Ovary (tissue), 9 donors: ENCODE results near the gene SDCCAG8. TPM values are rescaled to one million over a fixed set of nuclear protein-coding genes. Genes with fewer than 3 reads are reported as not detected.

Source experiments
- DNase-seq, 5 donors: peaks; one replicate each; pipeline ENCODE4 v3.0.0-alpha.2; 2019 to 2020
- H3K27ac ChIP-seq, 2 donors: fragments of 200-600 bp; one replicate each; pipeline versions ENCODE4 v1.5.1 to v1.8.0; 2019 to 2022
- H3K27me3 ChIP-seq: fragments of 200-600 bp; one replicate; pipeline ENCODE4 v1.8.0; 2022
- H3K36me3 ChIP-seq: fragments of 200-600 bp; sonication (generic); one replicate; pipeline ENCODE4 v1.5.1; 2019
- H3K4me1 ChIP-seq: one replicate; pipeline ENCODE4 v1.8.1; 2013; ENCODE audit warnings: mild to moderate bottlenecking, moderate library complexity; ENCODE audit not compliant: insufficient read depth
- H3K4me3 ChIP-seq: fragments of 200-600 bp; sonication (generic); one replicate; pipeline ENCODE4 v1.5.1; 2017
- H3K9me3 ChIP-seq, 2 donors: fragments of 200-600 bp in 1 of 2; sonication (generic) in 1 of 2; one replicate each; pipeline versions ENCODE4 v1.5.1 to v1.8.1; 2013 to 2019; ENCODE audit warnings: mild to moderate bottlenecking in 1 of 2, moderate library complexity in 1 of 2
- EP300 ChIP-seq: sonication (generic); formaldehyde crosslinking; IDR thresholded peaks from one replicate; pipeline ENCODE4 v1.6.1; 2017; ENCODE audit warnings: antibody characterized with exemption
- POLR2A ChIP-seq: fragments of 450-650 bp; IDR thresholded peaks from one replicate; pipeline ENCODE4 v1.6.1; 2017; ENCODE audit warnings: antibody characterized with exemption, mild to moderate bottlenecking, moderate library complexity
- WGBS, 3 donors: extraction: QIAGEN DNeasy Blood & Tissue Kit in 1 of 3; methylation state at CpG; one replicate each; pipeline versions ENCODE4 v1.1.5 to v1.1.7; 2013 to 2017; 5-methylcytosine and 5-hydroxymethylcytosine counted together
- intact Hi-C, 4 donors: fragments of 100-400 bp; cut with DNase I; formaldehyde crosslinking; loops; one replicate each; pipeline versions ENCODE4 v1.11.0 to v1.15.1; 2022 to 2023
- polyA plus RNA-seq, 2 donors: library from polyadenylated mRNA; stranded (reverse); fragments of 200-250 nt in 1 of 2; fragments of 350-450 nt in 1 of 2; fragmentation: Illumina TruSeq in 1 of 2; extraction: RNeasy Lipid Tissue Mini Kit (QIAGEN cat#74804) in 1 of 2; gene quantifications; one replicate each; pipeline ENCODE4 v1.2.3, GENCODE V29; 2013 to 2014
- total RNA-seq, 7 donors: library from RNA; depleted of rRNA in 2 of 7; stranded (reverse); fragments of >200 nt in 2 of 7; fragmentation: NEBNext Ultra II Directional in 3 of 7; extraction: Animal tissue kit (Norgen Biotek cat#: 25700) in 3 of 7; gene quantifications; one replicate each; pipeline versions ENCODE4 v1.1.0 to v1.2.4, GENCODE V29; 2016 to 2023
- TF ChIP-seq, protein P1 (sequence below), 3 donors: fragments of 450-650 bp in 2 of 3; fragments of 200-600 bp in 1 of 3; IDR thresholded peaks; one replicate each; pipeline versions ENCODE4 v1.5.1 to v1.8.0; 2016 to 2022; ENCODE audit warnings: antibody characterized with exemption in 3 of 3, mild to moderate bottlenecking in 1 of 3
- donor health status: DM: no; HTN: no; CAD: no; lungs with moderate emphysema.
- donor health status: DM: no; HTN: no; CAD: no.
- donor health status: Bipolar disorder and iron deficiency.
- donor health status: DM: yes; HTN: yes; CAD: no.
- donor health status: DM: no; HTN: no; CAD: no.
- donor health status: DM: yes; HTN: yes; CAD: no.

The SDCCAG8 gene
- total and polyA plus RNA-seq, 9 donors = 19.8 to 45.9 (median 30.6) TPM

DNA sequence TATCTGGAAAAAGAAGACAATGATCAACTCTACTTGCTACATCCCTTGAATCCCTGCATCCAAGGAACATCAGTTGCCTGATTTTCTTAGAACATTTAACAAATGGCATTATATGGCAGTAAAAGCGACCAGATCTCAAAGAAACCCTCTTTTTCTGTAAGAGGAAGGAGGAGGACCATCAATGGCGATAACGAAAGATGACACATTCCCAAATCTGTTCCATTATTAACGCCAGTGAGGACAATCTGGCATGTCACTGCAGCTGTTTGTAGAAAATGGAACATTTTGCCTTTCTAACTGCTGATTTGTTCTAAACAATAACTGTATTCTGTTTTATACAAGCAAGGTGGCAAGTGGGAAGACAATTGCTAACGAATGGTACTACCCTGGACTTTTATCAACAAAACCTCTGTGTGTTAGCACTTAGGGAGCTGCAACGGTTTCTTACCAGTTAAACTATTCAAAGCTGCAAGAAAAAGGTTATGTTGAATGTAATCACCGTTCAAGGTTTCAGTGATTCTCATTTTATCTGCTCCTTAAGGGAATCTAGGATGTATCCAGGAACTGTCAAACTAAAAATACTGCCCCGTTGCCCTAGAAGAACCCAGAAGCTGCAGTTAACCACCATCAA is 251.9 kb downstream of the SDCCAG8 start:
- 81 to 85% (median 83%) methylated on average over 8 of the region's 8 CpGs for WGBS, 3 donors
- no peak overlapping the region for H3K27ac ChIP-seq

DNA sequence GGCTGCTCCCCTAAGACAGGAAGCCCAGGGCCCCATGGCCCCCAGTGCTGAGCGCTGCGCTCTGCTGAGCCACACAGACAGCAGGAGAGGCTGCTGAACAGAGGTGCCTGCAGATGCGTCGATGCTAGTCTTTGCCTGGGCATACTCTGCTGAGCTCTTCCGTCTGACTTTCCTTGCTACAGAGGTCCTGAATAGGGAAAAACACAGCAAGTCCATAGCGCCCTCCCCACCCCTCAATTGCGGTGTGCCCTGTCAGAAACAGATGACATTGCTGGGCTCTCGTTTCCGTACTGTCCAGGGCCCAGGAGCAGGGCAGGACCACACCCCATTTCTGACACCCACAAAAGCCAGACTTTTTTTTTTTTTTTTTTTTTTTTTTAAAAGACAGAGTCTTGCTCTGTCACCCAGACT is 252.5 kb downstream of the SDCCAG8 start:
- Histone ChIP-seq H3K4me1 (no peaks in the 10 kb centered on the region), H3K9me3 (no peaks in the 10 kb centered on the region)

More for the DNA sequence above, 251.9 kb downstream of the SDCCAG8 start:
- intact Hi-C loops = no loop called here
- Histone ChIP-seq H3K9me3 (no peaks in the 10 kb centered on the region), H3K27me3 (no peaks in the 10 kb centered on the region), H3K4me3 (no peak overlapping the region), H3K4me1 (no peaks in the 10 kb centered on the region), H3K36me3 (no peaks in the 10 kb centered on the region)
- no peak for DNase-seq
- TF ChIP-seq EP300 (no peak), POLR2A (no peak)
- TF ChIP-seq, protein P1, sequence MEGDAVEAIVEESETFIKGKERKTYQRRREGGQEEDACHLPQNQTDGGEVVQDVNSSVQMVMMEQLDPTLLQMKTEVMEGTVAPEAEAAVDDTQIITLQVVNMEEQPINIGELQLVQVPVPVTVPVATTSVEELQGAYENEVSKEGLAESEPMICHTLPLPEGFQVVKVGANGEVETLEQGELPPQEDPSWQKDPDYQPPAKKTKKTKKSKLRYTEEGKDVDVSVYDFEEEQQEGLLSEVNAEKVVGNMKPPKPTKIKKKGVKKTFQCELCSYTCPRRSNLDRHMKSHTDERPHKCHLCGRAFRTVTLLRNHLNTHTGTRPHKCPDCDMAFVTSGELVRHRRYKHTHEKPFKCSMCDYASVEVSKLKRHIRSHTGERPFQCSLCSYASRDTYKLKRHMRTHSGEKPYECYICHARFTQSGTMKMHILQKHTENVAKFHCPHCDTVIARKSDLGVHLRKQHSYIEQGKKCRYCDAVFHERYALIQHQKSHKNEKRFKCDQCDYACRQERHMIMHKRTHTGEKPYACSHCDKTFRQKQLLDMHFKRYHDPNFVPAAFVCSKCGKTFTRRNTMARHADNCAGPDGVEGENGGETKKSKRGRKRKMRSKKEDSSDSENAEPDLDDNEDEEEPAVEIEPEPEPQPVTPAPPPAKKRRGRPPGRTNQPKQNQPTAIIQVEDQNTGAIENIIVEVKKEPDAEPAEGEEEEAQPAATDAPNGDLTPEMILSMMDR (IDR thresholded peaks at IDR 0.05) = no peak

DNA sequence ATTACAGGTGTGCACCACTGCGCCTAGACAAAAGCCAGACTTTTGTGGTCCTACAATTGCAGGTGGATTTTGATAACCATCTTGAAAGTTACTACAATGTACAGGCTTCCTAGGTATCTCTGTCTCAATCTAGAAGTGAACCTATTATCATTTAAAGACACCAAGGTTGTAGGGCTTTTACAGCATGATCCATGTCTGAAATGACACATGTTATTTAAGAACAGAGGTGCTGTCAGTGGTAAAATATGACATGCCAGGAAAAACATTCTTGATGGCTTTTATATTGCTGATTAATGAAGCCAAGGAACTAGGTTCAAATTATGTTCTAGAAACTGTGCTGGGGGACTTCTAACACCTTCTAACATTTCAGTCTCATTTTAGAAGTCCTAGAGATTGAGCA is 253.1 kb downstream of the SDCCAG8 start:
- TF ChIP-seq, protein P1 (IDR thresholded peaks at IDR 0.05) = no peak
- no peak for TF ChIP-seq EP300
- TF ChIP-seq POLR2A = no peak
- Histone ChIP-seq H3K27ac (no peak overlapping the region), H3K4me1 (no peaks in the 10 kb centered on the region), H3K4me3 (no peak overlapping the region), H3K27me3 (no peaks in the 10 kb centered on the region), H3K9me3 (no peaks in the 10 kb centered on the region), H3K36me3 (no peaks in the 10 kb centered on the region)
- DNase-seq = no peak
- intact Hi-C loops = no loop called here
- 95 to 100% (median 96%) methylated on average over 1 of the region's 1 CpG for WGBS, 3 donors

More for the DNA sequence above, 252.5 kb downstream of the SDCCAG8 start:
- Histone ChIP-seq H3K36me3 (no peaks in the 10 kb centered on the region), H3K27ac (no peak overlapping the region), H3K27me3 (no peaks in the 10 kb centered on the region), H3K4me3 (no peak overlapping the region)
- TF ChIP-seq EP300 (no peak), POLR2A (no peak)
- TF ChIP-seq, protein P1 (IDR thresholded peaks at IDR 0.05) = no peak
- WGBS, 3 donors = 85 to 93% (median 92%) methylated on average over 9 of the region's 9 CpGs
- no peak for DNase-seq
- intact Hi-C loops = no loop called here

DNA sequence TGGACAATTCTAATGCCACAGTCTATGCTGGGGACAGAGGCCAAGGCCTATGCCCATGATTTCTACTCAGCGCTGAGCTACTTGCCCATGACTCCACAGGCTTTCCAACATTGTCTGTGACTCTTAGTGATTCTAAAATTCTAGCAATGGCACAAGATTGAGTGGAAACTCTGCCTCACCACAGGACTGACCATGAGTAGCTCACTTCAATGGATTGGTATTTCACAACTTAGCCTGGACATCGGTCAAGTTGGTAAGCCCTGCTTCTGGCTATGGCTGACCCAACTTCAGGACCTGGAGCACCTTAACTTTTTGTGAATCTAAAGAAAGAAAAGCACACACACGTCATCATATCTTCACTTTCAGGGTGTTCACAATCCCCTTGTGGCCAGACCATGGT is 255.1 kb downstream of the SDCCAG8 start:
- whole genome bisulfite sequencing, 3 donors = 93 to 98% (median 95%) methylated on average over 3 of the region's 3 CpGs
- H3K36me3 ChIP-seq = no peaks in the 10 kb centered on the region
- no peak overlapping the region for H3K27ac ChIP-seq
- no peak overlapping the region for H3K4me3 ChIP-seq
- intact Hi-C loops = no loop called here
- no peaks in the 10 kb centered on the region for H3K4me1 ChIP-seq
- no peaks in the 10 kb centered on the region for H3K27me3 ChIP-seq
- TF ChIP-seq EP300 (no peak), POLR2A (no peak)
- TF ChIP-seq, protein P1 (IDR thresholded peaks at IDR 0.05) = no peak
- DNase-seq = no peak
- H3K9me3 ChIP-seq = no peaks in the 10 kb centered on the region
